ENCODE data around the gene EFCAB5. TPM values are rescaled to one million over a fixed set of nuclear protein-coding genes. Genes with fewer than 3 reads are reported as not detected.

EFCAB5 gene
- total and polyA plus RNA-seq, 2 of the 8 experiments (the other 6 are each of a cell fraction or from before 2014, with no cell fraction given): 0.05 to 0.34 TPM

GRCh38 chr17:30091121-30091670 lies 149.8 kb downstream of the EFCAB5 start (continued):
- TF ChIP-seq, protein P1, sequence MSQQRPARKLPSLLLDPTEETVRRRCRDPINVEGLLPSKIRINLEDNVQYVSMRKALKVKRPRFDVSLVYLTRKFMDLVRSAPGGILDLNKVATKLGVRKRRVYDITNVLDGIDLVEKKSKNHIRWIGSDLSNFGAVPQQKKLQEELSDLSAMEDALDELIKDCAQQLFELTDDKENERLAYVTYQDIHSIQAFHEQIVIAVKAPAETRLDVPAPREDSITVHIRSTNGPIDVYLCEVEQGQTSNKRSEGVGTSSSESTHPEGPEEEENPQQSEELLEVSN (IDR thresholded peaks at IDR 0.05): no peak
